Activated naive CD8-positive, alpha-beta T cell treated with anti-CD3 and anti-CD28 coated beads for 36 hours (primary cell): ENCODE measurements around the gene IGIP. TPM values are rescaled to one million over a fixed set of nuclear protein-coding genes. Genes with fewer than 3 reads are reported as not detected.

Experiments used
- DNase-seq: peaks from one replicate; pipeline ENCODE4 v3.0.0; 2021
- H3K27ac Mint-ChIP-seq: one replicate; pipeline ENCODE4 v1.8.0; 2022; ENCODE audit warnings: mild to moderate bottlenecking, moderate library complexity, mixed read lengths
- H3K27me3 Mint-ChIP-seq: one replicate; pipeline ENCODE4 v1.8.0; 2022; ENCODE audit warnings: mild to moderate bottlenecking, mixed read lengths
- H3K36me3 Mint-ChIP-seq: one replicate; pipeline ENCODE4 v1.8.0; 2021; ENCODE audit warnings: mild to moderate bottlenecking, mixed read lengths
- H3K4me1 Mint-ChIP-seq: one replicate; pipeline ENCODE4 v1.8.0; 2021; ENCODE audit warnings: mixed read lengths
- H3K4me3 Mint-ChIP-seq: one replicate; pipeline ENCODE4 v1.8.0; 2022; ENCODE audit warnings: mild to moderate bottlenecking, moderate library complexity, mixed read lengths
- H3K9me3 Mint-ChIP-seq: one replicate; pipeline ENCODE4 v1.8.0; 2022; ENCODE audit warnings: mixed read lengths
- total RNA-seq, 2 experiments: library from RNA; stranded (reverse); gene quantifications; one replicate each; pipeline ENCODE4 v1.2.3, GENCODE V29; 2021

The IGIP gene
- total RNA-seq, 2 experiments from 2014 or later: 1.2 to 1.3 TPM

GRCh38 chr5:140108093-140109017 lies 17.4 kb upstream of the IGIP start:
- peak overlapping the region; percentile 90 for H3K27ac Mint-ChIP-seq

GRCh38 chr5:140109018-140109758 lies 16.5 kb upstream of the IGIP start:
- peak overlapping the region; percentile 90 for H3K27ac Mint-ChIP-seq
- H3K4me3 Mint-ChIP-seq: peak overlapping the region; percentile 91
- DNase-seq: no peak
- peaks cover 7% of the 10 kb centered on the region for H3K27me3 Mint-ChIP-seq
- peaks cover 47% of the 10 kb centered on the region for H3K4me1 Mint-ChIP-seq
- no peaks in the 10 kb centered on the region for H3K9me3 Mint-ChIP-seq
- H3K36me3 Mint-ChIP-seq: no peaks in the 10 kb centered on the region

More at GRCh38 chr5:140108093-140109017, 17.4 kb upstream of the IGIP start:
- Mint-ChIP-seq H3K4me1 (peaks cover 47% of the 10 kb centered on the region), H3K4me3 (peak overlapping the region; percentile 91), H3K9me3 (no peaks in the 10 kb centered on the region), H3K36me3 (no peaks in the 10 kb centered on the region), H3K27me3 (peaks cover 7% of the 10 kb centered on the region)
- DNase-seq: peak; percentile 27

- Mint-ChIP-seq H3K36me3 (peaks cover 3% of the 10 kb centered on the region), H3K4me1 (peaks cover 47% of the 10 kb centered on the region), H3K27ac (no peak overlapping the region), H3K27me3 (peaks cover 7% of the 10 kb centered on the region), H3K9me3 (no peaks in the 10 kb centered on the region), H3K4me3 (peak overlapping the region; percentile 91)
- DNase-seq: no peak
These were observed 15.7 kb upstream of the IGIP start for GRCh38 chr5:140109759-140110645.

- no peak for DNase-seq
- H3K36me3 Mint-ChIP-seq: peaks cover 3% of the 10 kb centered on the region
- no peaks in the 10 kb centered on the region for H3K9me3 Mint-ChIP-seq
- H3K4me3 Mint-ChIP-seq: no peak overlapping the region
- peaks cover 48% of the 10 kb centered on the region for H3K4me1 Mint-ChIP-seq
- H3K27ac Mint-ChIP-seq: no peak overlapping the region
- peaks cover 7% of the 10 kb centered on the region for H3K27me3 Mint-ChIP-seq
These were observed 15.1 kb upstream of the IGIP start for GRCh38 chr5:140110646-140110957.

GRCh38 chr5:140111011-140111858 lies 14.5 kb upstream of the IGIP start:
- H3K4me3 Mint-ChIP-seq: no peak overlapping the region
- no peaks in the 10 kb centered on the region for H3K9me3 Mint-ChIP-seq
- no peak for DNase-seq
- peaks cover 3% of the 10 kb centered on the region for H3K36me3 Mint-ChIP-seq
- peaks cover 50% of the 10 kb centered on the region for H3K4me1 Mint-ChIP-seq
- peak overlapping the region; percentile 46 for H3K27ac Mint-ChIP-seq
- peaks cover 7% of the 10 kb centered on the region for H3K27me3 Mint-ChIP-seq

- Mint-ChIP-seq H3K4me1 (peaks cover 49% of the 10 kb centered on the region), H3K36me3 (peaks cover 3% of the 10 kb centered on the region), H3K27ac (peak overlapping the region; percentile 46), H3K27me3 (peaks cover 7% of the 10 kb centered on the region), H3K9me3 (no peaks in the 10 kb centered on the region), H3K4me3 (peak overlapping the region; percentile 15)
- no peak for DNase-seq
These were observed 13.7 kb upstream of the IGIP start for GRCh38 chr5:140111859-140112551.

GRCh38 chr5:140112685-140113179 lies 13.0 kb upstream of the IGIP start:
- H3K36me3 Mint-ChIP-seq: peaks cover 3% of the 10 kb centered on the region

GRCh38 chr5:140113180-140113698 lies 12.5 kb upstream of the IGIP start:
- peak; percentile 32 for DNase-seq
- Mint-ChIP-seq H3K27ac (peak overlapping the region; percentile 90), H3K4me3 (peak overlapping the region; percentile 92), H3K36me3 (peaks cover 3% of the 10 kb centered on the region), H3K4me1 (peaks cover 58% of the 10 kb centered on the region), H3K27me3 (peaks cover 7% of the 10 kb centered on the region), H3K9me3 (no peaks in the 10 kb centered on the region)

More at GRCh38 chr5:140112685-140113179, 13.0 kb upstream of the IGIP start:
- H3K9me3 Mint-ChIP-seq: no peaks in the 10 kb centered on the region
- H3K27me3 Mint-ChIP-seq: peaks cover 7% of the 10 kb centered on the region
- H3K4me1 Mint-ChIP-seq: peaks cover 53% of the 10 kb centered on the region
- peak overlapping the region; percentile 92 for H3K4me3 Mint-ChIP-seq
- DNase-seq: no peak
- peak overlapping the region; percentile 90 for H3K27ac Mint-ChIP-seq

GRCh38 chr5:140113699-140114263 lies 12.0 kb upstream of the IGIP start, which contains the start of gene PURA:
PURA (plus strand) TSS chr5:140114109; CDS start chr5:140114182, 73 bp downstream.
- H3K27ac Mint-ChIP-seq: peak within 1 kb of the TSS; percentile 90
- peak; percentile 97 for DNase-seq
- peaks cover 63% of the 10 kb centered on the region for H3K4me1 Mint-ChIP-seq
- peaks cover 7% of the 10 kb centered on the region for H3K27me3 Mint-ChIP-seq
- H3K36me3 Mint-ChIP-seq: peaks cover 3% of the 10 kb centered on the region
- H3K4me3 Mint-ChIP-seq: peak within 1 kb of the TSS; percentile 92
- H3K9me3 Mint-ChIP-seq: no peaks in the 10 kb centered on the region

- peaks cover 7% of the 10 kb centered on the region for H3K27me3 Mint-ChIP-seq
- H3K27ac Mint-ChIP-seq: peak overlapping the region; percentile 90
- peak; percentile 46 for DNase-seq
- H3K4me1 Mint-ChIP-seq: peaks cover 56% of the 10 kb centered on the region
- no peaks in the 10 kb centered on the region for H3K9me3 Mint-ChIP-seq
- H3K4me3 Mint-ChIP-seq: peak overlapping the region; percentile 92
- H3K36me3 Mint-ChIP-seq: peaks cover 3% of the 10 kb centered on the region
These were observed 11.2 kb upstream of the IGIP start for GRCh38 chr5:140114341-140115185.

- peaks cover 3% of the 10 kb centered on the region for H3K36me3 Mint-ChIP-seq
- H3K27me3 Mint-ChIP-seq: peaks cover 5% of the 10 kb centered on the region
- H3K27ac Mint-ChIP-seq: no peak overlapping the region
- no peak for DNase-seq
- peaks cover 53% of the 10 kb centered on the region for H3K4me1 Mint-ChIP-seq
- H3K9me3 Mint-ChIP-seq: no peaks in the 10 kb centered on the region
- peak overlapping the region; percentile 92 for H3K4me3 Mint-ChIP-seq
These were observed 10.6 kb upstream of the IGIP start for GRCh38 chr5:140115186-140115500.

GRCh38 chr5:140116716-140117115 lies 9.0 kb upstream of the IGIP start:
- Mint-ChIP-seq H3K4me3 (no peak overlapping the region), H3K27me3 (no peaks in the 10 kb centered on the region), H3K27ac (no peak overlapping the region), H3K9me3 (no peaks in the 10 kb centered on the region), H3K4me1 (peaks cover 50% of the 10 kb centered on the region), H3K36me3 (peaks cover 3% of the 10 kb centered on the region)
- no peak for DNase-seq
